Subcutaneous abdominal adipose tissue (tissue), 5 donors: ENCODE data around the gene SLC39A10.

Experiments used
- H3K27ac ChIP-seq: one replicate; pipeline ENCODE4 v1.7.0; 2013; ENCODE audit warnings: low read depth, mild to moderate bottlenecking, inconsistent platforms, low read length, moderate library complexity
- H3K27me3 ChIP-seq, 5 donors: one replicate each; pipeline ENCODE4 v1.7.0; 2013; ENCODE audit warnings: low read length in 5 of 5, inconsistent platforms in 1 of 5; ENCODE audit not compliant: control insufficient read depth in 5 of 5, insufficient read depth in 4 of 5
- H3K36me3 ChIP-seq, 5 donors: one replicate each; pipeline ENCODE4 v1.7.0; 2013; ENCODE audit warnings: low read length in 5 of 5; ENCODE audit not compliant: control insufficient read depth in 5 of 5, insufficient read depth in 5 of 5
- H3K4me1 ChIP-seq, 5 donors: one replicate each; pipeline ENCODE4 v1.7.0; 2013; ENCODE audit warnings: low read length in 5 of 5, mild to moderate bottlenecking in 3 of 5, moderate library complexity in 1 of 5; ENCODE audit not compliant: control insufficient read depth in 5 of 5, insufficient read depth in 5 of 5
- H3K4me3 ChIP-seq, 5 donors: one replicate each; pipeline ENCODE4 v1.7.0; 2013; ENCODE audit warnings: low read length in 5 of 5, low read depth in 1 of 5
- H3K9ac ChIP-seq, 5 donors: one replicate each; pipeline ENCODE4 v1.7.0; 2013; ENCODE audit warnings: low read length in 5 of 5, mild to moderate bottlenecking in 4 of 5, moderate library complexity in 3 of 5
- H3K9me3 ChIP-seq, 5 donors: one replicate each; pipeline ENCODE4 v1.7.0; 2013; ENCODE audit warnings: low read length in 5 of 5; ENCODE audit not compliant: control insufficient read depth in 5 of 5
- donor health status: healthy.
- donor health status: healthy.
- donor health status: healthy.
- donor health status: healthy.
- donor health status: healthy.

The SLC39A10 gene

GRCh38 chr2:195734931-195735330 is 77.9 kb downstream of the SLC39A10 start:
- H3K4me1 ChIP-seq = no peaks in the 10 kb centered on the region
- H3K27me3 ChIP-seq = no peaks in the 10 kb centered on the region
- H3K36me3 ChIP-seq = peaks cover 14 to 32% (median 22%) of the 10 kb centered on the region in 5 donors
- no peak overlapping the region for H3K4me3 ChIP-seq
- H3K9me3 ChIP-seq = no peaks in the 10 kb centered on the region
- no peak overlapping the region for H3K27ac ChIP-seq
- no peak overlapping the region for H3K9ac ChIP-seq

- H3K4me3 ChIP-seq = no peak overlapping the region
- no peak overlapping the region for H3K9ac ChIP-seq
- no peaks in the 10 kb centered on the region for H3K9me3 ChIP-seq
- H3K4me1 ChIP-seq = no peaks in the 10 kb centered on the region
- peaks cover 11 to 32% (median 19%) of the 10 kb centered on the region in 5 donors for H3K36me3 ChIP-seq
- no peak overlapping the region for H3K27ac ChIP-seq
- no peaks in the 10 kb centered on the region for H3K27me3 ChIP-seq
Observed at GRCh38 chr2:195735347-195735746, 78.3 kb downstream of the SLC39A10 start.

GRCh38 chr2:195737511-195738325 is 80.7 kb downstream of the SLC39A10 start:
- Histone ChIP-seq H3K27me3 (no peaks in the 10 kb centered on the region), H3K4me3 (no peak overlapping the region), H3K9me3 (no peaks in the 10 kb centered on the region), H3K9ac (no peak overlapping the region), H3K4me1 (no peaks in the 10 kb centered on the region), H3K27ac (no peak overlapping the region), H3K36me3 (peaks cover 2 to 19% (median 10%) of the 10 kb centered on the region in 5 donors)

- H3K4me3 ChIP-seq = no peak overlapping the region
- H3K27ac ChIP-seq = no peak overlapping the region
- H3K9me3 ChIP-seq = no peaks in the 10 kb centered on the region
- no peak overlapping the region for H3K9ac ChIP-seq
- H3K4me1 ChIP-seq = no peaks in the 10 kb centered on the region
- peaks cover 0 to 10% (median under 1%) of the 10 kb centered on the region in 5 donors for H3K36me3 ChIP-seq
- no peaks in the 10 kb centered on the region for H3K27me3 ChIP-seq
Observed at GRCh38 chr2:195741191-195741590, 84.2 kb downstream of the SLC39A10 start.

GRCh38 chr2:195756218-195756942 is 99.4 kb downstream of the SLC39A10 start:
- H3K36me3 ChIP-seq = no peaks in the 10 kb centered on the region
- no peaks in the 10 kb centered on the region for H3K27me3 ChIP-seq
- no peaks in the 10 kb centered on the region for H3K4me1 ChIP-seq
- H3K9ac ChIP-seq = no peak overlapping the region
- no peak overlapping the region for H3K27ac ChIP-seq
- H3K4me3 ChIP-seq = no peak overlapping the region
- peaks cover 0 to 9% (median 5%) of the 10 kb centered on the region in 5 donors for H3K9me3 ChIP-seq

- Histone ChIP-seq H3K9ac (no peak overlapping the region), H3K9me3 (peaks cover 0 to 9% (median 5%) of the 10 kb centered on the region in 5 donors), H3K27me3 (no peaks in the 10 kb centered on the region), H3K36me3 (no peaks in the 10 kb centered on the region), H3K4me3 (no peak overlapping the region), H3K27ac (no peak overlapping the region), H3K4me1 (no peaks in the 10 kb centered on the region)
Observed at GRCh38 chr2:195758846-195759245, 101.8 kb downstream of the SLC39A10 start.

GRCh38 chr2:195759877-195760276 is 102.9 kb downstream of the SLC39A10 start:
- Histone ChIP-seq H3K27me3 (no peaks in the 10 kb centered on the region), H3K27ac (no peak overlapping the region), H3K9ac (no peak overlapping the region), H3K9me3 (peaks cover 4 to 10% (median 6%) of the 10 kb centered on the region in 5 donors), H3K4me3 (no peak overlapping the region), H3K36me3 (no peaks in the 10 kb centered on the region), H3K4me1 (no peaks in the 10 kb centered on the region)

- H3K27ac ChIP-seq = no peak overlapping the region
- H3K4me3 ChIP-seq = no peak overlapping the region
- H3K9ac ChIP-seq = no peak overlapping the region
- no peaks in the 10 kb centered on the region for H3K4me1 ChIP-seq
- no peaks in the 10 kb centered on the region for H3K36me3 ChIP-seq
- H3K27me3 ChIP-seq = no peaks in the 10 kb centered on the region
- peaks cover 8 to 16% (median 11%) of the 10 kb centered on the region in 5 donors for H3K9me3 ChIP-seq
Observed at GRCh38 chr2:195763866-195764265, 106.8 kb downstream of the SLC39A10 start.

GRCh38 chr2:195766691-195767090 is 109.7 kb downstream of the SLC39A10 start:
- Histone ChIP-seq H3K4me3 (no peak overlapping the region), H3K27ac (no peak overlapping the region), H3K36me3 (no peaks in the 10 kb centered on the region), H3K9me3 (peaks cover 2 to 13% (median 4%) of the 10 kb centered on the region in 5 donors), H3K4me1 (no peaks in the 10 kb centered on the region), H3K9ac (no peak overlapping the region), H3K27me3 (no peaks in the 10 kb centered on the region)

- Histone ChIP-seq H3K27ac (no peak overlapping the region), H3K27me3 (no peaks in the 10 kb centered on the region), H3K9me3 (peaks cover 2 to 13% (median 4%) of the 10 kb centered on the region in 5 donors), H3K4me3 (no peak overlapping the region), H3K36me3 (no peaks in the 10 kb centered on the region), H3K4me1 (no peaks in the 10 kb centered on the region), H3K9ac (no peak overlapping the region)
Observed at GRCh38 chr2:195768431-195768830, 111.4 kb downstream of the SLC39A10 start.
